Fibroblast of upper back skin (primary cell): ENCODE results near the gene FCHSD2.
A peak's percentile ranks its signal among the peaks of the same experiment; 100 is the strongest.
"Not testable (repeated sequence)": the region's sequence is repeated elsewhere in the genome, so short reads cannot be mapped to it uniquely, and the experiment has no call there.

Source experiments
- DNase-seq: peaks from one replicate; pipeline ENCODE4 v3.0.0-alpha.2; 2013

FCHSD2 gene

DNA sequence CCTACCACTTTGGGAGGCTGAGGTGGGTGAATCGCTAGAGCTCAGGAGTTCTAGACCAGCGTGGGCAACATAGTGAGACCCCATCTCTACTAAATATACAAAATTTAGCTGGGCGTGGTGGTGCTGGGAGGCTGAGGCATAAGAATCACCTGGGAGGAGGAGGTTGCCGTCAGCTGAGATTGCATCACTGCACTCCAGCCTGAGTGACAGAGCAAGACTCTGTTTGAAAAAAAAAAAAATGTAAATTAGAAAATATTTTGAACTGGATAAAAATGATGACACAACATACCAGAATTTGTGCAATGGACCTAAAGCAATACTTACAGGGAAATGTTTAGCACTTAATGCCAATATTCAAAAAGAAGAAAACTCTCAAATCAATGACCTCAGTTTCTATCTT lies 281.5 kb downstream of the FCHSD2 start:
- DNase-seq, result no peak

DNA sequence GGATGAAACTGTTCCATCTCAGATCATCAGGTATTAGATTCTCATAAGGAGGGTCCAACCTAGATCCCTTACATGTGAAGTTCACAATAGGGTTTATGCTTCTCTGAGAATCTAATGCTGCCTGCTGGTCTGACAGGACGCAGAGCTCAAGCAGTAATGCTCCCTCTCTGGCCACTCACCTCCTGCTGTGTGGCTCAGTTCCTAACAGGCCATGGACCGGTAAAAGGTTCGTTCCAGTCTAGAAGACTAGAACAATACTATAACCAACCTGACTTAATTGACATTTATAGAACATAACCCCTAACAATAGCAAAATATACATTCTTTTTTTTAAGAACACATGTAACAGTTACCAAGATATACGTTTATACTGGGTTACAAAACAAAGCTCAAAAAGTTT lies 282.1 kb downstream of the FCHSD2 start:
- no peak for DNase-seq

DNA sequence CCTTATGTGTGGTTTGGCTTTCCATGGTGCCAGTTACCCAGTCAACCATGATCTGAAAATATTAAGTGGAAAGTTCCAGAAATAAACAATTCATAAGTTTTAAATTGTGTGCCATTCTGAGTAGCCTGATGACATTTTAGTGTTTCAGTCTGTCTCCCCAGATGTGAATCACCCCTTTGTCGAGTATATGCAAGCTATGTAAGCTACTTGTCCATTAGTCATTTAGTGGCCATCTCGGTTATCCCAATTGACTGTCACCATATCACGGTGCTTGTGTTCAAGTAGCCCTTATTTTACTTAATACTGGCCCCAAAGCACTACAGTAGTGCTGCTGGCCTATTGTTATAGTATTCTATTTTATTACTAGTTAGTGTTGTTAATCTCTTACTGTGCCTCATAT lies 283.0 kb downstream of the FCHSD2 start:
- no peak for DNase-seq

DNA sequence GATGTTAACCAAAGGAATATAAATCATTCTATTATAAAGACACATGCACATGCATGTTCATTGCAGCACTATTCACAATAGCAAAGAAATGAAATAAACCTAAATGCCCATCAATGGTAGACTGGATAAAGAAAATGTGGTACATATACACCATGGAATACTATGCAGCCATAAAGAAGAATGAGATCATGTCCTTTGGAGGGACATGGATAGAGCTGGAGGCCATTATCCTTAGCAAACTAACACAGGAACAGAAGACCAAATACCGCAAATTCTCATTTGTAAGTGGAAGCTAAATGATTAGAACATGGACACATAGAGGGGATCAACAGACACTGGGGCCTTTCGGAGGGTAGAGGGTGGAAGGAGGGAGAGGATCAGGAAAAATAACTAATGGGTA lies 283.9 kb downstream of the FCHSD2 start:
- DNase-seq, result not testable (repeated sequence)

DNA sequence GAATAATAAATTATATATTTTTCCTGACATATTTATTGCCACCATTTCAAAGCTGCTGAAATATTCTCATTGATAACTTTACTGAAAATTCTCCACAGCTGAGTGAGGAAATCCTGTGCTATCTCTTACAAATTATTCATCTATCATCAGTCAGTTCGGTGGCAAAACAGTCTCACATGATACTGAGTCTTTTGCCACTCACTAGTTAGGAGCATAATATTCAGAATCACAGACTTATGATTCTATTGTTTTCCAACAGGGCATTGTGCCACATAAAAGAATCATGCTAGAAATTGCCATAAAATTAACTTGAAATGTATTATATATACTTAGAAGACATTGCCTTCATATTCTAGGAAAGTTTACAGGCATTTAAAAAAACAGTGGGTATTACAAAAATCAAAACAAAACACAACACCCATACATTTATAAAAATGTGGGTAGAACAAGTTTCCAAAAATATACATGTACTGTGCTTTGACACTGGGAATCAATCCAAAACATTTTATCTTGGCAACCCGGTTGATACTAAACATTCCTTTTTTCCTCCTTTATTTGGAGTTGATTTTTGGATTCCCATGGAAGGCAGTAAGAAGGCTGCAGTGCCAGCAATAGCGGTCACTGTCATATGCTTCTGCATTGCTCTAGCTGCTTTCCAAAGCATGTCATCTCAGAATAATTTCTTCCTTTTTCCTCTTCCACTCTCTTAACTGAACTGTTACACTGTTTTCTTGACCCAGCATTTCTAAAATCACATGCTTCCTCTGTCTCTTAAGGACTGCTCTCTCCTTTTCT lies 285.4 kb downstream of the FCHSD2 start:
- peak; percentile 38 for DNase-seq

DNA sequence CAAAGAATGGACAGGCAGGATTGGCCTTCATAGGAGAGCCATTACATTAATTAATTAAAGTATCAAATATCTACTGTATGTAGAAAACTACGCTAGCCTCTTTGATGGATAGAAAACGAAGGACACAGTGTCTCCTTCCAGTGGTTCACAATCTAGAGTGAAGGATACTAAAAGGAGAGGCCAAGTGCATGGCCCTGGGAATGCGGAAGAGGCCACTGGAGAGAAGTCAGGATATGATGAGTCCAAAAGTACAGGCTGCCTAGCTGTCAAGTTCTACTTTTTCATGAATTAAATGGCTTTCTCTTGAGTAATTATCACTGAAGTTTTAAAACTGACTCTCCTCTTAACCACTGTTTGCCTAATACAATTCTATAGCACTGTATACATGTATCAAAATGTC lies 286.1 kb downstream of the FCHSD2 start:
- DNase-seq, result no peak

DNA sequence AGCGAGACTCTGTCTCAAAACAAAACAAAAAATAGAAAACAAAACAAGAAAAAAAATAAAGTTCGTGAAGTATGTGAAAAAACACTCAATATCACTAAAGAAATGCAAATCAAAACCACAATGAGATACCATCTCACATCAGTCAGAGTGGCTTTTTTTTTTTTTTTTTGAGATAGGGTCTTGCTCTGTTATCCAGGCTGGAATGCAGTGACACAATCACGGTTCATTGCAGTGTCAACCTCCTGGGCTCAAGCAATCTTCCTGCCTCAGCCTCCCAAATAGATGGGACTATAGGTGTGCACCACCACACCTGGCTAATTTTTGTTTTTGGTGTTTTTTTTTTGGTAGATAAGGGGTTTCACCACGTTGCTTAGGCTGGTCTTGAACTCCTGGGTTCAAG lies 290.4 kb downstream of the FCHSD2 start:
- no peak for DNase-seq

DNA sequence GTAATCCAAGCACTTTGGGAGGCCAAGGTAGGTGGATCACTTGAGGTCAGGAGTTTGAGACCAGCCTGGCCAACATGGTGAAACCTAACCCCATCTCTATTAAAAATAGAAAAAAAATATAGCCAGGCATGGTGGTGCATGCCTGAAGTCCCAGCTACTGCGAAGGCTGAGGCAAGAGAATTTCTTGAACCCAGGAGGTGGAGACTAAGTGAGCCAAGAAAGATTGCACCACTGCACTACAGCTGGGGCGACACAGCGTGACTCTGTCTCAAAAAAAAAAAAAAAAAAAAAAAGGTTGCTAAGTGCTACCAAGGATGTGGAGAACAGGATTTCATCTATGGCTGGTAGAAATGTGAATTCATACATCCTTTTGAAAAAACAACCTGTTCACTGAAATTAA lies 291.3 kb downstream of the FCHSD2 start:
- DNase-seq, result no peak

DNA sequence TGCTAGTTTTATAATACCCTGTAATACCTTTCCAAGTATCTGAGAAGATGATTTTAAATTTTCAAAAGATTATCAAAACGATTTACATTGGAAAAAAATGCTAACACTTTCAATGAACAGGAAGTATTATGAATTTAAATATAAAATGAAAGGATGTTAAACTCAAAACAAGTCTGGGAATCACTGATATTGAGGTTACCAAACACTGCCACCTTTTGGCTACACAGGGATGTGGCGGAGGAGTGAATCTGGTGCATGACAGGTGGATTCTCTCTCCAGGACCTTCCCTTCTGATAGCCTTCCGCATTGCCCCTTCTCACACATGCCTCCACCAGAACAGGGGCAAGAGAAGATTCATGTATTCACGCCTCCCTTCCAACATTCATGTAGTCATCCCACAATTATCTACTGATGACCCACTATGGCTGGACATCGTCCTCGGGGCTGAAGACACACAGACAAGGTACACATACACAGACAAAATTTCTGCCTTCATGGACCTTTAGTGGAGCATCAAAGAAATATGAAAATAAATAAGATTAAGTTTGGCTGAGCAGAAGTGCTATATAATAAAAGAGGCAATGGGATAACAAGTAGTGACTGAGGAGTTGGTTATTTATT lies 293.2 kb downstream of the FCHSD2 start:
- no peak for DNase-seq

DNA sequence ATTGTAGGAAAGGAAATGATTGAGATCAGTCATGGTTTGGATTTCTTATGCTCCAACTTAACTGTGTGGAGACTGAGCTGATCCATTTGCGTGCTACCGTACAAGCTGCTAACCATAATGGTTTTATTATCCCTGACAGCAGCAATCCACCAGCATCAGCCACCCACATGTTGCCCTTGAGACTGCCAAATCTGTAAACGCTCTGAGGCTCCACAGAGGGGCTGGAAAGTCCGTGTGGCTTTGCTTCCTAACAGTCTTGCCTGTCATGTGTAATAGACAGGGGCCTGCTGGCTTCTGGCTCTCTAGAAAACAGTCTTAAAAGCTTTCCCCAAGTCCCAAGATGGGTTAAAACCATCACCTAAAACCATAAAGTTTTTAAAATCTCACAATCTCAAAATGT lies 297.8 kb downstream of the FCHSD2 start:
- peak; percentile 70 for DNase-seq

DNA sequence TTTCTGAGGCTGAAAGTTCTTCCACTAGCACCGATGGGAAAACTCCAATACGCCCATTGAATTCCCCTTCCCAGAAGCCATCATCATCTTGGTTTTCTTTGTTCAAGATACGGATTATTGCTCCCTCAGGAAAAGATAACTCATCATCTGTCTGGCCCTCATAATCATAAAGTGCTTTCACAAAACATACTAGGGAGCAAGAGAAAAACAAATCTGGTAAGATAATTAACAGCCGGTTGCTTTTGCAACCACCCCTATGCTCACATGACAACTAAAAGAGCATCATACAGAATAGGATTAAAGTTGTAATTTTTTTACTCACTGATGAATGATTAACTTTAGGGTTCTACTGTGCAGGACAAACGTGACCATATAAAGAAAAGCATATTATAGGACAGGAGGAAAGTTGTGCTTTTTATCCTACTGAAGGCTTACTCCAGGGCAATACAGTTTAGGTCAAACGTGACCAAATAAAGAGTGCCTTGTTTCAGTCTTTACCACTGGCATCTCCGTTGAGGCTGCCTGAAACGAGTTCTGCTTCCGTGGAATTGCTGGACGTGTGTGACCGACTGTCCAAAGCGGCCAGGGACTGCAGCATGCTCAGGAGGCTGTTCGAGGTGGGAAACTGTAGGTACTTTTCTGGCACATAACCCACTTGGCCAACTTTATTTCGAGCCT lies 299.3 kb downstream of the FCHSD2 start:
- DNase-seq, result no peak

DNA sequence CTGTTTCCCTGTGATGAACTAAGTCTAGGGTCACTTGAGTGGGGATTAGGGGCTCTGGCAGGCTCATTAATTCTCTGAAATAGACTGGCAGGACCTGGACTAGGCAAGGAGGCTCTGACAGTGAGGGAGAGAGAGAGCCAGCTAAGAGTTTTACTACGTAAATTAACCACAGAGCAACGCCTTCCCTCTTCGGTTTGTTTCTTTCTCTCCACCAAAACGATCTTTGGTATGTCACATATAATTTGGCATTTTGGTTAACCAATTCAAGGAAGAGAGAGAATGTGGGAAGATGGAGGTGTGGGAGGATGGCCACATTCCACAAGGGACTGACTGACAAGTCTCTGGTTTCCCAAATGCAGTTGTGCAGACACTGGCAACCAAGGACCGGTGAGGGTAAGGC lies 300.0 kb downstream of the FCHSD2 start:
- DNase-seq, result no peak

DNA sequence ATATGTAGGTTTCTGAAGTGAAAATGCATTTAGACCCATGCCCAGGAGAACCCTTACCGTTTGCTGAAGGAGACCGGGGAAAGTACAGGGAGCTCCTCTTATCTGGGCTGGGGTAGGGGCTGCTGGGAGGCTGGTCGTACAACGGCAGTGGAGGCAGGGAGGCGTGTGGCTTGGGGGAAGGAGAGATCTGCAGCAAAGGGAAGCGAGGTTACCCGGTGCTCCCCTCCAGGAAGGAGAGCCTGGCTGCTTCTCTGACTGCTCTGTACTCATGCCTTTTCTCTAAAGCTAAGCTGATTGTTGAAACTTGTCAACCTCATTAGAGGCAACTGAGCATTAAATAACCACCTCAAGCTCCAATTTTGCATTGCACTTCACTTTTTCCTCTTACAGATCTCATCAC lies 300.7 kb downstream of the FCHSD2 start:
- no peak for DNase-seq

DNA sequence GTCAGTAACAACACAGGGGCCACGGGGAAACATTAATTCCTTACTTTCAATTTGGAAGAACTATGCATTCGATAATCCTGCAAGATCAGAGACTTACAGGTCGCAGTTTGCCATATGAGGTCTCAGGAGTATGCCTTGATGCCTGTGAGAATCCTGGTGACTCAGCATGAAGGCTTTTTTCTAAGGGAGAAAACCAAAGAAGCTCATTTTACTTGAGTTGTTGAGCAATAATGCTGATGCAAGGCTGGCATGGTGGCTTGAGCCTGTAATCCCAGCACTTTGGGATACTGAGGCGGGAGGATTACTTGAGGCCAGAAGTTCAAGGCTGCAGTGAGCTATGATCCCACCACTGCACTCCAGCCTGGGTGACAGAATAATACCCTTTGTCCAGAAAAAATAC lies 301.3 kb downstream of the FCHSD2 start:
- peak; percentile 92 for DNase-seq

DNA sequence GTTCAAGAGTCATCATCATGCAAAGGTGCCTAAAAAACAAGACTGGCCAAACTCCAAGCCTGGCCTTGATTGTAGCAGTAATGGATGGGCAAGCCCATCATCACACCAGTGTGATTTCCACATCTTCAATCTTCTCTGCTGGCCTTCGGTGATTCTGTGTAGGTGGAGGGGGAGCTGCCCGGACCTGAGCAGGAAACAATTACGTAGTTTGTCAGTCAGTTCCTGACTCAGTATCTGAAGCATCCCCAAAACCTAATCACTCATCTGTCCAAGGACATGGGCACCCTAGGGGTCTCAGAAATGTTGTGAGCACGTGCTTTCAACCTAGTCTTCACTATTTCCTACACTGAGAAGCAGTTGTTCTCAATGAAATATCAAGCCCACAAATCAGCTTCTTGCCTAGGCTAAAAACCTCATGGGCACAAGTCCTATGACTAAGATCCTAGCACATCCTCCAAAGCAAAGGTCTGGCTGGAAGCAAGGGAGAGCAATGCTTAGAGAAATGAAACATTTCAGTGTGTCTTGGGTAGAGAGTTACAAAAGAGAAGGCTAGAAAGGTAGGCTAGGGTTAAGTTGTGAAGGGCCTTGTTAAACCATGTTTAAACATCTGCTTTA lies 303.3 kb downstream of the FCHSD2 start:
- peak; percentile 49 for DNase-seq

DNA sequence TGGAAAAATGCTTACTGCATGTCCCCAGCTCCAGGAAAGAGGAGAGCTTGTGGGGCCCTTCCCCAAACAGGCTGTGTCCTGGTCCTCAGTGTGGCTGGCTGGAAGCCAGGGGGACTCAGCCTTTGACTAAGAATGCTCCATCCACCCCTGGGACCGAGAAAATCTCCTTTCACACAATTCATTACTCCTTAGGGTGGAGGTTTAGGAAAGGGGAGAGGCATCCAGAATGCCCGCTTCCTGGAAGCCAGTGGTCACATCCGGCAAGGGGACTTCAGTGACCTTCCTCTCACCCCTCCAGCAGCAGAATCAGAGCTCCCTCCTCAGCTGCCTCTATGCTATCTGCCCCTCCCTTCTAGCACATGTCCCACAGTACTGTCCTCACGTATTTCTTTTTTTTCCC lies 306.0 kb downstream of the FCHSD2 start:
- no peak for DNase-seq

DNA sequence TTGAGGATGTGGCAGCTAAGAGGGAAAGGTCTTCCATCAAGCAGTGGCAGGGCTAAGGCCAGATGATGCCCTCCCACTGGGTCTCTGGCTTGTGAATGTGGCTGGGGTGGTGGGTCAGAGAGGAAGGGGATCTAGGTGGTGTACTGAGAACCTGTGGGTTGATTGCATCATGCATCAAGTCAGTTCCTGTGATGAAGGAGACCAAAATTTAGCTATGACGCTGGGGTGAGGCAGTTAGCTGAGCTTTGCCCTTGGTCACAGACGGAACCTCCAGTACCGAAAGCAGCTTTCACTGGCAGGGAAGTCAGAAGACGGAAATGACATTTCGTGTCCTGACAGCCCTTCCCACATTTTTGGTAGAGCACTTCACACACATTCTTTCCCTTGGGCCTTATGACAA lies 307.2 kb downstream of the FCHSD2 start:
- DNase-seq, result no peak

DNA sequence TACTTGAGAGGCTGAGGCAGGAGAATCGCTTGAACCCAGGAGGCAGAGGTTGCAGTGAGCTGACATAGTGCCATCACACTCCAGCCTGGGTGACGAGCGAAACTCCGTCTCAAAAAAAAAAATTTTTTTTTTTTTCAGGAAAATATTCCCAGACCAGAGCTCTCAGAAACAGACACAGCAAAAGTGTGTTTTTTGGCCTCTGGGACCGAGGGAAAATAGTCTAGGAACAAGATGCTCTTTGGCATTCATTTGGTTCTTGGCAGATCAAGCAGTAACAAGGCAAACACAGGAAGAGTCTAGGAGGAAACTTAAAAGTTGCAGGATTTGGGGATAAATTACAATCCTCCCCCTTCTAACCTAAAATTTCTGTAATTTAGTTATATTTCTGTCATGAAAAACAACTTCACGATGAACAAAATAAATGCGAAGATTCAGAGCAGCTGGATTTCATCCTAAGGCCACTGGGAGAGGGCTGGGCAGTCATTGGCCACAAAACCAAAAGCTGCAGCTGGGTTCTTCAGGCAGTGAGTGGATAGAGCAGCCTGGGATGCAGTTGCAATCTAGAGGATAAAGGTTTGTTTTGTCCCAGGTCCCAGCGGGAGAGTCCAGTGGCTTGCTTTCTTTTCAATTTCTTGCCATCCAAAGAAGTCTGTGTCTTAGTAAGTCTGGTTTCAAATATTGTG lies 308.2 kb downstream of the FCHSD2 start:
- DNase-seq, result no peak

DNA sequence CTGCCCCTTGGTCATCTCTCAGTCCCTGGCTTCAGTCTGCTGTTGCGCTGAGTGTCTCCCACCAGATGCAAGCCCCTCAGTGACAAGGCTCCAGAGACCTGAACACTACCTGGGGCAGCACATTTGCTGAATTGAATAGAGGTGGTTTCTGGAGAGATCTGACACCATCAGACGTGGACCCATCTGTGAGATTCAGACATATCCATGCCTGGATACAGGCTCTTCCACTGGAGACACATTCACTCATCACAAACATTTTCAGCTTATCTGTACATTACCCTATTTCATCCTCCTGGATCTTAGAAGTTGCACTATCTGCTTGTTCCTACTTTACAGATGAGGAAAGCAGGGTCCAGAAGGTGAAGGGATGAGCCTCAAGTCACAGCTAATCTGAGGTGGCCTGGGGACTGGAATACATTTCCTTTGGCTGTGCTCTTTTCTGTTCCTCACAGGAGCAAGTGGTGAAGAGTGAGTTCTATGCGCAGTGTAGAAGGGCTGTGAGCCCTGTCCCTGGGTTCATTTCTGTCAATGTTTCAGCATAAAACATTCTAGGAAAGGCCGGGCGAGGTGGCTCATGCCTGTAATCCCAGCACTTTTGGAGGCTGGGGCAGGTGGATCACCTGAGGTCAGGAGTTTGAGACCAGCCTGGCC lies 308.9 kb downstream of the FCHSD2 start:
- no peak for DNase-seq

DNA sequence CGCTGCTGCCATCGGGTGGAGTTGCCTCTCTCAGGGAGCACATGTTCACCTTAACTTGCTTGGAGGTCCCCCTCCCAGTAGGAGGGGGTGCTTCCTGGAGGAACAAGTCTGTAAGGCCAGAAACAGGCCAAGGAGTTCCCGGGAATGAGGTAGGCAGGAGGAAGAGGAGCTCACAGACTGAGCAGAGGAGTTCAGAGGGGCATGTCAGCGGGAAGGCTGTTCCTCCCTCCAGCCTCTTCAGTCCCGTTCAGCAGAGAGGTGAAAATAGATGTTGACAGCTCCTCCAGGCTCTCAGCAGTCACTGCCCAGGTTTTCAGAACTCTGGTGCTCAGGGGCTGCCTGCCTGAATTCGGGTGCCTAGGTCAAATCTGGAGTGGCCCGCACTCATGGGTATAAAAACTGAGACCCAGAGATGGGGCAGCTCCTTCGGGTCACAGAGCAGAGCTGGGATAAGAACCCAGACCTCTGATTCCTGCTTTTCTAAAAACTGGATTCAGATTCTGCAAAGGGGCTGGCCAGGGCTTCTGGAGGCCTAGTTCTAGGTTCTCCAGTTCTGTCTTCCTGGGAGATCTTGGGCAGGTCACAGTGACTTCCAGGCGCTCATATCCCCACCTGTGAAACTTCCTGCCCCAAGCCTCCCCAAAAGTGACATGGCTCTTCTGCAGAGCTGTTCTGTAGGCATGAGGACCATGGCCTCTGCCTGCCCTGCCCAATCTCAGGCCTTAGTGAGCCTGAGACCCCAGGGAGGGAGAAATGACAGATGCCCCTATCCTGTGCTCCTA lies 309.6 kb downstream of the FCHSD2 start:
- DNase-seq, result no peak

DNA sequence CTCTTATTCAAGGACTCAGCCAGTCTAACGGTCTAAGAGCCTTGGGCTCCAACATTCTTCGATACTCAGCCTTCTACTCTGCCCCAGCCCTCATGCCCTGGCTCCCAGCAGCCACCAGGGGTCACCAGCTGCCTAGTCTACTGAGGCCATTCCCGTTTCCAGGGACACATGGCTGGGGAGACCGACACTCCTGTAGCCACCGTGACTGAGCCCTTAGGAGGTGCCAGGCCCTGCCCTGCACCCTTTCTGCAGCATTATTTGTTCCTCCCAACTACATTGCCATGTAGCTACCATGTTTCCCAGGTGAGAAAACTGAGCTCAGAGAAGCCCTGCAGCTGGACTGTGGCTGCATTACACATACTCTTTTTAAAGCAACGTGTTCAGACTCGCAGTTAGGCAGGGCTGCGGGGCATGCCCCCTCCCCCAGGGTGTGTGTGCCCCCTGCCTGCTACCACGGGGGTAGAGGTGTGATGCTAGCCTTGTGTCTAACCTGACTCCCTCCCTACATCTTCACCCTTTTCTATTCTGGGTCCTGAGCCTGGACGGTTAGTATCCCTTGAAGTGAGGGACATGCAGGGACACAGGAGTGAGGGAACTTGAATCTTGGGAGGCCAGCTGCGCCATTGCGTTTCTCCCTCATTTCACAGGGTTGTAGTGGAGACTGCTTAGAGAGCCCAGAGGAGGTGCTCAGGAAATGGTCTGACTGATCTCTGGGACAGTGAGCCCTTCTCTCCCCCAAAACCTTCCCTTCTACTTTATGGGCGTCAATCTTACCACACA lies 310.4 kb downstream of the FCHSD2 start:
- peak; percentile 77 for DNase-seq
